ENCODE data around the gene KCNJ10.

KCNJ10 gene

GRCh38 chr1:160101037-160101716 lies 31.2 kb upstream of the KCNJ10 start:
- DNase-seq (ENCODE audit: low spot score) = no peak
- H3K4me3 ChIP-seq (ENCODE audit: severe bottlenecking) = no peak overlapping the region
- peaks cover 9% of the 10 kb centered on the region for H3K4me1 ChIP-seq (ENCODE audit: insufficient read depth, poor library complexity, severe bottlenecking)

GRCh38 chr1:160099716-160100375 lies 29.9 kb upstream of the KCNJ10 start:
- Histone ChIP-seq H3K4me3 (ENCODE audit: severe bottlenecking) (no peak overlapping the region), H3K27ac (ENCODE audit: poor library complexity, severe bottlenecking) (no peak overlapping the region), H3K4me1 (ENCODE audit: insufficient read depth, poor library complexity, severe bottlenecking) (peaks cover 9% of the 10 kb centered on the region)

More at GRCh38 chr1:160101037-160101716, 31.2 kb upstream of the KCNJ10 start:
- Histone ChIP-seq H3K36me3 (ENCODE audit: low read depth) (no peaks in the 10 kb centered on the region), H3K27me3 (ENCODE audit: insufficient read depth, poor library complexity, severe bottlenecking) (no peaks in the 10 kb centered on the region), H3K27ac (ENCODE audit: poor library complexity, severe bottlenecking) (no peak overlapping the region), H3K9me3 (ENCODE audit: severe bottlenecking) (no peaks in the 10 kb centered on the region)
- peak; percentile 32 for ATAC-seq (ENCODE audit: low read depth)
- peak; percentile 95 for TF ChIP-seq CTCF (IDR thresholded peaks at IDR 0.05; ENCODE audit: poor library complexity, severe bottlenecking)

GRCh38 chr1:160098852-160099561 lies 29.0 kb upstream of the KCNJ10 start:
- Histone ChIP-seq H3K27ac (ENCODE audit: poor library complexity, severe bottlenecking) (no peak overlapping the region), H3K9me3 (ENCODE audit: severe bottlenecking) (no peaks in the 10 kb centered on the region), H3K27me3 (ENCODE audit: insufficient read depth, poor library complexity, severe bottlenecking) (no peaks in the 10 kb centered on the region), H3K4me1 (ENCODE audit: insufficient read depth, poor library complexity, severe bottlenecking) (peaks cover 9% of the 10 kb centered on the region), H3K4me3 (ENCODE audit: severe bottlenecking) (peak overlapping the region; percentile 20), H3K36me3 (ENCODE audit: low read depth) (no peaks in the 10 kb centered on the region)
- DNase-seq (ENCODE audit: low spot score) (peak; percentile 94), ATAC-seq (ENCODE audit: low read depth) (peak; percentile 77)
- TF ChIP-seq CTCF (IDR thresholded peaks at IDR 0.05; ENCODE audit: poor library complexity, severe bottlenecking) = no peak

More at GRCh38 chr1:160099716-160100375, 29.9 kb upstream of the KCNJ10 start:
- Histone ChIP-seq H3K27me3 (ENCODE audit: insufficient read depth, poor library complexity, severe bottlenecking) (no peaks in the 10 kb centered on the region), H3K36me3 (ENCODE audit: low read depth) (no peaks in the 10 kb centered on the region), H3K9me3 (ENCODE audit: severe bottlenecking) (no peaks in the 10 kb centered on the region)
- no peak for ATAC-seq (ENCODE audit: low read depth)
- no peak for TF ChIP-seq CTCF (IDR thresholded peaks at IDR 0.05; ENCODE audit: poor library complexity, severe bottlenecking)
- no peak for DNase-seq (ENCODE audit: low spot score)

GRCh38 chr1:160097911-160098851 lies 28.2 kb upstream of the KCNJ10 start, which contains the start of gene IGSF8:
Gene IGSF8, minus strand, starts transcription at chr1:160098619. Its CDS starts 147 bp downstream, at chr1:160098472.
- Histone ChIP-seq H3K4me1 (ENCODE audit: insufficient read depth, poor library complexity, severe bottlenecking) (peaks cover 9% of the 10 kb centered on the region), H3K9me3 (ENCODE audit: severe bottlenecking) (no peaks in the 10 kb centered on the region), H3K4me3 (ENCODE audit: severe bottlenecking) (peak within 1 kb of the TSS; percentile 63), H3K27ac (ENCODE audit: poor library complexity, severe bottlenecking) (peak within 1 kb of the TSS; percentile 46), H3K27me3 (ENCODE audit: insufficient read depth, poor library complexity, severe bottlenecking) (no peaks in the 10 kb centered on the region), H3K36me3 (ENCODE audit: low read depth) (no peaks in the 10 kb centered on the region)
- ATAC-seq (ENCODE audit: low read depth) = peak; percentile 61
- TF ChIP-seq CTCF (IDR thresholded peaks at IDR 0.05; ENCODE audit: poor library complexity, severe bottlenecking) = no peak
- peak; percentile 94 for DNase-seq (ENCODE audit: low spot score)

Measured in RWPE2 (cell line).